Measurements from ENCODE around the gene TEX14. TPM values are rescaled to one million over a fixed set of nuclear protein-coding genes. Genes with fewer than 3 reads are reported as not detected.

Gene TEX14
- total and polyA plus RNA-seq, 2 donors (not counting 3 experiments of a cell fraction or from before 2014, with no cell fraction given): 0.10 TPM; not detected in 1

- FAIRE-seq (no peak), DNase-seq (ENCODE audit: low read depth, low spot score) (peak; percentile 5)
- Histone ChIP-seq H3K36me3 (ENCODE audit: control insufficient read depth in 2 of 2, extremely low read depth in 1 of 2, insufficient read depth in 2 of 2, low read length in 2 of 2) (no peaks in the 10 kb centered on the region), H3K4me3 (replicated peaks in 1 of 3; ENCODE audit: insufficient read depth in 1 of 3, low read depth in 1 of 3, low read length in 3 of 3) (no peak overlapping the region), H3K4me2 (ENCODE audit: insufficient read depth, low read length) (peak overlapping the region; percentile 29), H3K27me3 (ENCODE audit: control insufficient read depth in 2 of 2, insufficient read depth in 2 of 2, low read length in 2 of 2) (no peaks in the 10 kb centered on the region), H3K9me1 (replicated peaks; ENCODE audit: control insufficient read depth, extremely low read depth, insufficient read depth, low read length) (no peaks in the 10 kb centered on the region), H3K27ac (ENCODE audit: insufficient read depth, low read depth, low read length) (no peak overlapping the region), H4K20me1 (replicated peaks; ENCODE audit: control insufficient read depth, extremely low read depth, insufficient read depth, low read length) (no peaks in the 10 kb centered on the region), H3K9ac (replicated peaks; ENCODE audit: extremely low read depth, insufficient read depth, low read length) (no peak overlapping the region), H3K4me1 (ENCODE audit: control insufficient read depth, extremely low read depth, insufficient read depth, low read length) (peaks cover 8% of the 10 kb centered on the region), H3K79me2 (ENCODE audit: control insufficient read depth, insufficient read depth, low read length) (no peaks in the 10 kb centered on the region), H3K9me3 (replicated peaks; ENCODE audit: control insufficient read depth, insufficient read depth, low read length) (no peaks in the 10 kb centered on the region), H2AFZ (ENCODE audit: low read depth, low read length) (peak overlapping the region; percentile 83)
- ChIA-PET CTCF (no interaction called here), POLR2A (interaction anchor here (0.7 to 3.2 kb wide), 2 partner anchors 35 to 38 kb away, joined by 9 to 22 read pairs; no protein-coding TSS in a partner anchor)
- TF ChIP-seq POLR2A (IDR thresholded peaks at IDR 0.05; ENCODE audit: low read depth, low read length) (no peak), MAX (IDR thresholded peaks at IDR 0.05; ENCODE audit: insufficient read depth, insufficient read length) (no peak), JUN (IDR thresholded peaks at IDR 0.05; ENCODE audit: borderline replicate concordance, insufficient read depth, insufficient read length, low read depth) (no peak), MYC (IDR thresholded peaks at IDR 0.05; ENCODE audit: low read depth, low read length) (no peak), GATA2 (IDR thresholded peaks at IDR 0.05; ENCODE audit: insufficient read depth, insufficient read length, low read depth, low read length) (no peak), CTCF (IDR thresholded peaks at IDR 0.05; ENCODE audit: extremely low read depth in 1 of 2, insufficient read depth in 1 of 2, low read depth in 1 of 2, low read length in 2 of 2) (no peak), EZH2 (IDR thresholded peaks at IDR 0.05; ENCODE audit: borderline replicate concordance, low read depth, low read length, severe bottlenecking) (no peak), POLR2AphosphoS5 (IDR thresholded peaks at IDR 0.05; ENCODE audit: insufficient read depth, low read depth, low read length) (no peak), FOS (IDR thresholded peaks at IDR 0.05; ENCODE audit: borderline replicate concordance, insufficient read depth, low read length) (no peak)
- BruUV-seq (replicated peaks): no TSS peak
- dilution Hi-C loops (cut with MboI; ENCODE audit: extremely low pct_ligation_motif_present, low sequenced_read_pairs): no loop called here
- intact Hi-C loops (cut with micrococcal nuclease): no loop called here
Measured at GRCh38 chr17:58665946-58666857, 25.6 kb downstream of the TEX14 start.

All from endothelial cell of umbilical vein (primary cell).